GM12874 (cell line): ENCODE data around the gene FBXL20.

Experiments used
- CTCF ChIP-seq: IDR thresholded peaks from 2 replicates; pipeline ENCODE4 v1.5.1; 2011; ENCODE audit warnings: low read depth, mild to moderate bottlenecking, control low read depth, low read length, moderate library complexity; ENCODE audit not compliant: insufficient read depth

FBXL20 gene

GRCh38 chr17:39212841-39213480, 188.5 kb downstream of the FBXL20 start:
- no peak for TF ChIP-seq CTCF

- TF ChIP-seq CTCF, result no peak
These were observed 189.1 kb downstream of the FBXL20 start for GRCh38 chr17:39212195-39212810.

GRCh38 chr17:39210093-39210434, 191.4 kb downstream of the FBXL20 start:
- no peak for TF ChIP-seq CTCF

DNA sequence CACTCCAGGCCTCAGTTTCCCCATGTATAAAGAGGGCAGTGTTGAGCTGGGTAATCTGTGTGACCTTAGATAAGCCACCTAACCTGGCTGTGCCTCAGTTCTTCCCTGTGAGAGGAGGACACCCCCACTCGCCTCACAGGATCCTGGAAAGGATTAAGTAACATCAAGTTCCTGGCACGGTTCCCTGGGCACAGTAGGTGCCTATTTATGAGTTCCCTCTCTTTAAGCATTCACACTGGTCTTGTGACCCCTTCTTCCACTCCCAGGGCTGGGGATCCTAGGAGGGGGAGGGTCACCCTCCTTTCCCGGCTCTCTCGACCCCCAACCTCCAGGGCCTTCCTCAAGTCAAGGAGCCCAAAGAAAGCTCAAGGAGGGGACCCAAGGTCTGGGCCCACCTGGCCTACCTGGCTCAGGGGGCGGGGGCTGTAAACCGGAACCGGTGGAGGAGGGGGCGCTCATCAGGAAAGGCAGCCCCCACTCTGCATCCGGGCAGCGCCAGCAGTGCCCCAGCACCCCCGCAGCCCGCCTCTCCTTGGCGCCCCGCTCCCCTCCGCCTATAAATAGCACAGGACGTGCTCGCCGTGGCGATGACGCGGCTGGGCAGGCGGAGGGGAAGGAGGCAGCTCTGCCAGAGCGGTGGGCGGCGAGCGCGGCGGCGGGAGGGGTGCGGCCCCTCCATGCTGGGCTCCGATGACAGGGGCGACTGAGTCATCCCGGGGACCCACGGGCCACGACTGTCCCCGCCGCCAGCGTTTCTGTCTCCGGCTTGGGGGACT, 191.9 kb downstream of the FBXL20 start:
- TF ChIP-seq CTCF, result no peak

GRCh38 chr17:39208893-39209292, 192.5 kb downstream of the FBXL20 start:
- no peak for TF ChIP-seq CTCF

DNA sequence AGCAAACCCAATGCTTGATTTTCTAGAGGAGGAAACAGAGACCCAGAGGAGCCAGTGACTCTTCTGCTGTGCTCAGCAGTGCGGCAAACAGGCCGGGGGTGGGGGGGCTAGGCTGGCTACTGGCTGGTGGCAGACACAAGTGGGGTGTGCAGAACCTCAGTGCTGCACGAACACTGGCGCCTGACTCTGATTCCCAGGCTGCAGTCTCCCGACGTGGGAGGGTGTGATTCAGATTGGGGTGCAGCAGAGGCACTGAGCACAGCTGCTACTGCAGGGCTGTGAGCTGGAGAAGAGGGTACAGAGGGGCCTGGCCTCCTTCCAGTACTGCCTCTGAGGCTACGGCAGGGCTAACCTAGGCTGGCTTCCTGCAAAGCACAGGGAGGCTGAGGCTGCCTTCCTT, 193.3 kb downstream of the FBXL20 start:
- no peak for TF ChIP-seq CTCF

GRCh38 chr17:39205112-39205526, 196.3 kb downstream of the FBXL20 start:
- no peak for TF ChIP-seq CTCF
